Astrocyte (in vitro differentiated cells and primary cell): ENCODE data around the gene KLK10. TPM values are rescaled to one million over a fixed set of nuclear protein-coding genes. Genes with fewer than 3 reads are reported as not detected.
"Not testable (repeated sequence)": the region's sequence is repeated elsewhere in the genome, so short reads cannot be mapped to it uniquely, and the experiment has no call there.

Source experiments
- DNase-seq: peaks from one replicate; pipeline ENCODE4 v3.0.0-alpha.2; 2010; ENCODE audit warnings: low read depth
- FAIRE-seq: peaks from 2 replicates; lab custom pipeline; 2011; peaks lifted over from hg19 to GRCh38; lab: Jason Lieb, UNC
- H2AFZ ChIP-seq: 2 replicates; pipeline ENCODE4 v1.6.0; 2012; ENCODE audit warnings: low read depth, low read length, inconsistent platforms
- H3K27ac ChIP-seq: 2 replicates; pipeline ENCODE4 v1.5.1; 2011; ENCODE audit warnings: low read depth, low read length, inconsistent platforms
- H3K27me3 ChIP-seq: 2 replicates; pipeline ENCODE4 v1.6.0; 2011; ENCODE audit warnings: low read length, inconsistent platforms; ENCODE audit not compliant: insufficient read depth
- H3K36me3 ChIP-seq: 2 replicates; pipeline ENCODE4 v1.5.1; 2011; ENCODE audit warnings: low read length, inconsistent platforms; ENCODE audit not compliant: insufficient read depth
- H3K4me1 ChIP-seq: 2 replicates; pipeline ENCODE4 v1.5.1; 2011; ENCODE audit warnings: low read length, inconsistent platforms; ENCODE audit not compliant: insufficient read depth
- H3K4me2 ChIP-seq: 2 replicates; pipeline ENCODE4 v1.6.0; 2012; ENCODE audit warnings: low read length, inconsistent platforms
- H3K4me3 ChIP-seq: 2 replicates; pipeline ENCODE4 v1.5.1; 2011; ENCODE audit warnings: low read depth, mild to moderate bottlenecking, low read length, inconsistent platforms; ENCODE audit not compliant: insufficient read depth
- H3K79me2 ChIP-seq: 2 replicates; pipeline ENCODE4 v1.6.0; 2012; ENCODE audit warnings: mild to moderate bottlenecking, low read length, inconsistent platforms; ENCODE audit not compliant: insufficient read depth
- H3K9ac ChIP-seq: 2 replicates; pipeline ENCODE4 v1.6.0; 2012; ENCODE audit warnings: mild to moderate bottlenecking, low read length, inconsistent platforms
- H3K9me3 ChIP-seq: 2 replicates; pipeline ENCODE4 v1.5.1; 2012; ENCODE audit warnings: low read depth, mild to moderate bottlenecking, low read length, inconsistent platforms; ENCODE audit not compliant: insufficient read depth
- H4K20me1 ChIP-seq: 2 replicates; pipeline ENCODE4 v1.6.0; 2012; ENCODE audit warnings: low read length, inconsistent platforms; ENCODE audit not compliant: insufficient read depth
- H3K27ac Mint-ChIP-seq: one replicate; pipeline ENCODE4 v1.8.0; 2021; ENCODE audit warnings: mild to moderate bottlenecking, mixed read lengths; ENCODE audit not compliant: unreplicated experiment
- H3K27me3 Mint-ChIP-seq: one replicate; pipeline ENCODE4 v1.8.0; 2021; ENCODE audit warnings: low read depth, mixed read lengths; ENCODE audit not compliant: unreplicated experiment
- H3K36me3 Mint-ChIP-seq: one replicate; pipeline ENCODE4 v1.8.0; 2021; ENCODE audit warnings: low read depth, mixed read lengths; ENCODE audit not compliant: unreplicated experiment
- H3K4me1 Mint-ChIP-seq: one replicate; pipeline ENCODE4 v1.8.0; 2021; ENCODE audit warnings: low read depth, mixed read lengths; ENCODE audit not compliant: unreplicated experiment
- H3K4me3 Mint-ChIP-seq: one replicate; pipeline ENCODE4 v1.8.0; 2021; ENCODE audit warnings: mild to moderate bottlenecking, moderate library complexity, mixed read lengths; ENCODE audit not compliant: unreplicated experiment
- H3K9me3 Mint-ChIP-seq: one replicate; pipeline ENCODE4 v1.8.0; 2021; ENCODE audit warnings: mild to moderate bottlenecking, mixed read lengths; ENCODE audit not compliant: unreplicated experiment
- CTCF ChIP-seq: IDR thresholded peaks from 2 replicates; pipeline ENCODE4 v1.5.1; 2011; ENCODE audit warnings: low read depth, mild to moderate bottlenecking, inconsistent platforms, low read length, moderate library complexity; ENCODE audit not compliant: insufficient read depth
- EZH2 ChIP-seq: IDR thresholded peaks from 2 replicates; pipeline ENCODE4 v1.6.1; 2012; ENCODE audit warnings: mild to moderate bottlenecking, low read length, inconsistent platforms; ENCODE audit not compliant: insufficient read depth
- total RNA-seq: library from RNA; stranded (reverse); gene quantifications from 2 replicates; pipeline ENCODE4 v1.2.1, GENCODE V29; 2021

The KLK10 gene
- total RNA-seq, 1 donor from 2014 or later: 0.30 TPM

GRCh38 chr19:50972795-50973376 lies 46.6 kb downstream of the KLK10 start:
- no peak overlapping the region for H2AFZ ChIP-seq
- H3K27me3 ChIP-seq: no peaks in the 10 kb centered on the region
- no peak overlapping the region for H3K27ac ChIP-seq
- no peaks in the 10 kb centered on the region for H3K36me3 ChIP-seq
- Mint-ChIP-seq H3K4me1 (peaks cover 4% of the 10 kb centered on the region), H3K27me3 (peaks cover 21% of the 10 kb centered on the region), H3K9me3 (no peaks in the 10 kb centered on the region), H3K27ac (no peak overlapping the region), H3K4me3 (no peak overlapping the region), H3K36me3 (peaks cover 2% of the 10 kb centered on the region)
- DNase-seq (no peak), FAIRE-seq (no peak)
- no peak overlapping the region for H3K4me2 ChIP-seq
- no peaks in the 10 kb centered on the region for H3K79me2 ChIP-seq
- TF ChIP-seq EZH2: no peak
- TF ChIP-seq CTCF: no peak
- no peak overlapping the region for H3K9ac ChIP-seq
- H3K4me1 ChIP-seq: no peaks in the 10 kb centered on the region
- no peaks in the 10 kb centered on the region for H4K20me1 ChIP-seq
- no peak overlapping the region for H3K4me3 ChIP-seq
- H3K9me3 ChIP-seq: no peaks in the 10 kb centered on the region

GRCh38 chr19:50969810-50970209 lies 49.7 kb downstream of the KLK10 start:
- not testable (repeated sequence) for H3K79me2 ChIP-seq, H3K27me3 ChIP-seq, H3K9me3 ChIP-seq, H2AFZ ChIP-seq, H3K27ac Mint-ChIP-seq, H3K9ac ChIP-seq, DNase-seq, H4K20me1 ChIP-seq, H3K36me3 Mint-ChIP-seq, H3K4me2 ChIP-seq, FAIRE-seq, H3K4me1 Mint-ChIP-seq, H3K4me3 ChIP-seq, H3K4me3 Mint-ChIP-seq, H3K4me1 ChIP-seq, H3K9me3 Mint-ChIP-seq, H3K36me3 ChIP-seq, H3K27ac ChIP-seq
- H3K27me3 Mint-ChIP-seq: peaks cover 20% of the 10 kb centered on the region

GRCh38 chr19:50969413-50969760 lies 50.1 kb downstream of the KLK10 start, which contains the start of gene KLK6:
KLK6 (minus strand) TSS chr19:50969591; CDS start chr19:50968104, 1,487 bp downstream.
- Histone ChIP-seq H3K27me3 (no peaks in the 10 kb centered on the region), H3K9ac (no peak within 1 kb of the TSS), H3K36me3 (no peaks in the 10 kb centered on the region), H3K79me2 (no peaks in the 10 kb centered on the region), H2AFZ (no peak within 1 kb of the TSS), H3K4me3 (no peak within 1 kb of the TSS), H3K4me2 (no peak within 1 kb of the TSS), H3K27ac (no peak within 1 kb of the TSS), H3K9me3 (no peaks in the 10 kb centered on the region), H3K4me1 (no peaks in the 10 kb centered on the region), H4K20me1 (no peaks in the 10 kb centered on the region)
- no peak for DNase-seq
- H3K4me1 Mint-ChIP-seq: peaks cover 4% of the 10 kb centered on the region
- H3K27ac Mint-ChIP-seq: no peak within 1 kb of the TSS
- no peak for TF ChIP-seq CTCF
- TF ChIP-seq EZH2: no peak
- no peak for FAIRE-seq
- H3K9me3 Mint-ChIP-seq: no peaks in the 10 kb centered on the region
- no peaks in the 10 kb centered on the region for H3K36me3 Mint-ChIP-seq
- no peak within 1 kb of the TSS for H3K4me3 Mint-ChIP-seq
- peaks cover 25% of the 10 kb centered on the region for H3K27me3 Mint-ChIP-seq
